Measurements from ENCODE around the gene ADAT2.

DNA sequence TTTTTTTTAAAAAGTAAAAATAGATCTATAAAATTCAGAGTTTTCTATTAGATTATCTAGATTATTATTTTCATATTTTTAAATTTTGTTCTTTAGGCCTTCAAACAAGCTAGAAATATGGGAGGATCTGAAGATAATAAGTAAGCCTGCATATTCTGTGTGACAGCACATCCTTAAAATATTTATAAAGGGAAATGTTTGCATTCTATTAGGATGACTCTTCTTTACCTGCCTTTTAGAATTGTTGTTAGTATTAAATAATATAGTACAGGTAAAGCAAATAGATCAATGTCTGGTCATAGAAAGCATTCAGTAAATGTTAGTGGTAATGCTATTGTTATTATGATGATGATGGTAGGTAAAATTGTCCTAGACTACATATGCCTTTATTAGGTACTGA lies 17.5 kb upstream of the ADAT2 start:
- TF ChIP-seq, protein P1, sequence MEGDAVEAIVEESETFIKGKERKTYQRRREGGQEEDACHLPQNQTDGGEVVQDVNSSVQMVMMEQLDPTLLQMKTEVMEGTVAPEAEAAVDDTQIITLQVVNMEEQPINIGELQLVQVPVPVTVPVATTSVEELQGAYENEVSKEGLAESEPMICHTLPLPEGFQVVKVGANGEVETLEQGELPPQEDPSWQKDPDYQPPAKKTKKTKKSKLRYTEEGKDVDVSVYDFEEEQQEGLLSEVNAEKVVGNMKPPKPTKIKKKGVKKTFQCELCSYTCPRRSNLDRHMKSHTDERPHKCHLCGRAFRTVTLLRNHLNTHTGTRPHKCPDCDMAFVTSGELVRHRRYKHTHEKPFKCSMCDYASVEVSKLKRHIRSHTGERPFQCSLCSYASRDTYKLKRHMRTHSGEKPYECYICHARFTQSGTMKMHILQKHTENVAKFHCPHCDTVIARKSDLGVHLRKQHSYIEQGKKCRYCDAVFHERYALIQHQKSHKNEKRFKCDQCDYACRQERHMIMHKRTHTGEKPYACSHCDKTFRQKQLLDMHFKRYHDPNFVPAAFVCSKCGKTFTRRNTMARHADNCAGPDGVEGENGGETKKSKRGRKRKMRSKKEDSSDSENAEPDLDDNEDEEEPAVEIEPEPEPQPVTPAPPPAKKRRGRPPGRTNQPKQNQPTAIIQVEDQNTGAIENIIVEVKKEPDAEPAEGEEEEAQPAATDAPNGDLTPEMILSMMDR (IDR thresholded peaks at IDR 0.05): no peak
- TF ChIP-seq POLR2A (IDR thresholded peaks at IDR 0.05): no peak
